Smooth muscle cell (in vitro differentiated cells): Measurements from ENCODE around the gene RBKS. TPM values are rescaled to one million over a fixed set of nuclear protein-coding genes. Genes with fewer than 3 reads are reported as not detected.

Experiments
- DNase-seq: peaks from one replicate; lab custom pipeline; 2025; ENCODE audit not compliant: unreplicated experiment; lab: John Stamatoyannopoulos, UW
- H2AFZ ChIP-seq: fragments of 200-600 bp; sonication (generic); 2 replicates; pipeline ENCODE4 v1.6.0; 2016; ENCODE audit warnings: antibody characterized with exemption, low read depth, mild to moderate bottlenecking
- H3F3A ChIP-seq: fragments of 200-600 bp; sonication (generic); 2 replicates; pipeline ENCODE4 v1.6.0; 2017; ENCODE audit warnings: antibody characterized with exemption, low read depth
- H3K27ac ChIP-seq: fragments of 200-600 bp; sonication (generic); 2 replicates; pipeline ENCODE4 v1.5.1; 2016; ENCODE audit warnings: low read depth, mild to moderate bottlenecking
- H3K27me3 ChIP-seq: fragments of 200-600 bp; sonication (generic); 2 replicates; pipeline ENCODE4 v1.6.1; 2016; ENCODE audit warnings: low read depth, mild to moderate bottlenecking
- H3K36me3 ChIP-seq: fragments of 200-600 bp; sonication (generic); 2 replicates; pipeline ENCODE4 v1.5.1; 2016; ENCODE audit warnings: low read depth
- H3K4me1 ChIP-seq: fragments of 200-600 bp; sonication (generic); 2 replicates; pipeline ENCODE4 v1.5.1; 2016; ENCODE audit warnings: low read depth
- H3K4me2 ChIP-seq: fragments of 200-600 bp; sonication (generic); 2 replicates; pipeline ENCODE4 v1.6.0; 2016; ENCODE audit warnings: mild to moderate bottlenecking
- H3K4me3 ChIP-seq: fragments of 200-600 bp; sonication (generic); 2 replicates; pipeline ENCODE4 v1.5.1; 2016; ENCODE audit warnings: mild to moderate bottlenecking
- H3K79me2 ChIP-seq: fragments of 200-600 bp; sonication (generic); 2 replicates; pipeline ENCODE4 v1.6.0; 2016; ENCODE audit warnings: low read depth, mild to moderate bottlenecking
- H3K9ac ChIP-seq: fragments of 200-600 bp; sonication (generic); 2 replicates; pipeline ENCODE4 v1.6.0; 2016; ENCODE audit warnings: low read depth
- H3K9me3 ChIP-seq: fragments of 200-600 bp; sonication (generic); replicated peaks from 2 replicates; pipeline ENCODE4 v1.5.1; 2016; ENCODE audit warnings: low read depth
- H4K20me1 ChIP-seq: fragments of 200-600 bp; sonication (generic); 2 replicates; pipeline ENCODE4 v1.6.0; 2016; ENCODE audit warnings: low read depth
- CTCF ChIP-seq: fragments of 200-600 bp; sonication (generic); IDR thresholded peaks from 2 replicates; pipeline ENCODE4 v1.5.1; 2017; ENCODE audit warnings: borderline replicate concordance, mild to moderate bottlenecking, antibody characterized with exemption; ENCODE audit not compliant: insufficient read depth, poor library complexity, severe bottlenecking
- WGBS: methylation state at CpG from one replicate; pipeline ENCODE4 v1.1.7; 2016; ENCODE audit warnings: low lambda C conversion rate; 5-methylcytosine and 5-hydroxymethylcytosine counted together
- polyA plus RNA-seq: library from polyadenylated mRNA; unstranded; fragments of >200 nt; fragmentation: Nextera tagmentation; extraction: Ambion mirVana; gene quantifications from 2 replicates; pipeline ENCODE4 v1.2.1, GENCODE V29; 2016
- total RNA-seq: library from RNA; depleted of rRNA; stranded (reverse); fragments of >200 nt; gene quantifications from 2 replicates; pipeline ENCODE4 v1.2.3, GENCODE V29; 2014

Gene RBKS
- total and polyA plus RNA-seq, 2 experiments from 2014 or later, result 1.0 to 3.3 TPM

DNA sequence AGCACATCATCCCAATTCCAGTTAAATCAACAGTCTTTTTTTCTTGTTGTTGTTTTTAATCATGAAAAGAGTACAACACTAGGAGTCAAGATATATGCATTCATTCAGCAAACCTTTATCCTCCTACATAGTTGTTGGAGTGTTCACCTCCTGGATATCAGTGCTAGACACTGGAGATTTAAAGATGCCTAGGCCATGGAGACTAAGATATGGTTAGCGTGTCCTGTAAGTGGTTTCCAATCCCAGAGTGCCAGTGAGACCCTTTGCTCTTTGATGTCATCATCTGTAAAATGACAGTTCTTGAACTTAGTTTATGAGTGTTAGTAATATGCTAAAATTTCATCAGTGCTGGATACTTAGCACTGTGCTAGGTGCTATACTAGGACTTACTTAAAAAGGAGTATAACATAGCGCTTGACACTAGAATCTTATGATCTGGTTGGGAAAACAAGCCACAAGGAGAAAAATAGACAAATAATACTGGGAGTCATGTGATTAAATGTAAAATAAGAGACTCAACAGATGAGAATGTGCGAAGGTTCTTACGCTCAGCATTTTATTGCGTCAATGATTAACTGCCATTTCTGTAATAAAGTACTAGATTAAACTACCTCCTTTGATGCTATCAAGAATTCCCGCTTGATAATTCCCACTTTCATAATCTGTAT is 31.8 kb upstream of the RBKS start:
- Histone ChIP-seq H3K4me2 (no peak overlapping the region), H4K20me1 (no peaks in the 10 kb centered on the region), H3K4me3 (no peak overlapping the region), H3K9me3 (no peaks in the 10 kb centered on the region), H3K36me3 (no peaks in the 10 kb centered on the region), H3K27ac (no peak overlapping the region), H3K79me2 (peaks cover 3% of the 10 kb centered on the region), H2AFZ (no peak overlapping the region), H3K27me3 (no peaks in the 10 kb centered on the region), H3K9ac (no peak overlapping the region), H3F3A (no peaks in the 10 kb centered on the region), H3K4me1 (no peaks in the 10 kb centered on the region)
- DNase-seq, result no peak
- WGBS, result 89% methylated on average over 6 of the region's 6 CpGs
- no peak for TF ChIP-seq CTCF

GRCh38 chr2:27921424-27921823 is 31.2 kb upstream of the RBKS start:
- no peak for TF ChIP-seq CTCF
- WGBS, result 95% methylated on average over 2 of the region's 2 CpGs
- Histone ChIP-seq H3K36me3 (no peaks in the 10 kb centered on the region), H3K27ac (no peak overlapping the region), H3K27me3 (no peaks in the 10 kb centered on the region), H4K20me1 (no peaks in the 10 kb centered on the region), H3K9me3 (no peaks in the 10 kb centered on the region), H3K9ac (no peak overlapping the region), H3K4me3 (no peak overlapping the region), H3F3A (no peaks in the 10 kb centered on the region), H2AFZ (no peak overlapping the region), H3K79me2 (peaks cover 3% of the 10 kb centered on the region), H3K4me1 (no peaks in the 10 kb centered on the region), H3K4me2 (no peak overlapping the region)
- no peak for DNase-seq

DNA sequence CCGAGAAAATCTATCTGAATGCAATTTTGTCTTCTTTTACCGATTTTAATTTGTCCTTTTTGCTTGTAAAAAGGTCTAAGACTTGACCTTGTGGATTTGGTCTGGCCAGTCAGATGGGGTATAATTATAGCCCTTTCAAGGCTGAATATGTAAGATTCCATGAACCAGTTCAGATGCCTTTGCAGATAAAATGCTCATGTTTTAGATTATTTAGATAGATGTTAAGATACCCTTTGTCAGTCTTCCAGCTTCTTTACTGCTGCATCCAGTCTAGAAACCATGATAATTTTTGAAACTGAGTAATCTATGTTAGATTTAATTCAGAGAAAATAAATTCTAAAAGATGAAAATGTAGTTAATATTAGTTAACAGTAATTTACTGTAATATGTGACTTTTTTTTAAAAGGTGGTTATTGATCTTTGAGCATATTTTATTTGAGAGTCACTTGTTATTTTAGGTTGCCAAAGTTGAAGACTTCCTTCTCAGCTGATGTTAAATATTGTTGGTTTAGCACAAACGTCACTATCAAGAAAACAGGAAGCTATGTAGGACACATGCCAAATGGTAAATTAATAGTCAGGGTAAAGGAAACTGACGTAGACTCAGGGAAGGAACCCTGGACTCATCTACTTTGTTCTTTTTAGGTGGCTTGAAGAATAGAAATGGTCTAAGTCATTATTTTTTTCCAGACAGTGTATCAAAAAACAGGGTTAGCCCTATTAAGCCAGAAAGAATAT is 30.1 kb upstream of the RBKS start:
- Histone ChIP-seq H3K36me3 (no peaks in the 10 kb centered on the region), H2AFZ (no peak overlapping the region), H3K27ac (no peak overlapping the region), H3K27me3 (no peaks in the 10 kb centered on the region), H3K9me3 (no peaks in the 10 kb centered on the region), H3K9ac (no peak overlapping the region), H3K79me2 (peaks cover 3% of the 10 kb centered on the region), H3K4me2 (peak overlapping the region; percentile 24), H3K4me1 (no peaks in the 10 kb centered on the region), H3F3A (no peaks in the 10 kb centered on the region), H3K4me3 (no peak overlapping the region), H4K20me1 (no peaks in the 10 kb centered on the region)
- 44% methylated on average over 4 of the region's 4 CpGs for WGBS
- no peak for TF ChIP-seq CTCF
- no peak for DNase-seq
